HG02798 (cell line): ENCODE data around the gene LRP6.
"Not testable (repeated sequence)": the region's sequence is repeated elsewhere in the genome, so short reads cannot be mapped to it uniquely, and the experiment has no call there.

Experiments
- ATAC-seq: cut with Tn5 transposase; IDR thresholded peaks from one replicate; pipeline ENCODE4 v1.9.1; 2021; ENCODE audit warnings: mild to moderate bottlenecking; ENCODE audit not compliant: unreplicated experiment, poor library complexity

Gene LRP6

DNA sequence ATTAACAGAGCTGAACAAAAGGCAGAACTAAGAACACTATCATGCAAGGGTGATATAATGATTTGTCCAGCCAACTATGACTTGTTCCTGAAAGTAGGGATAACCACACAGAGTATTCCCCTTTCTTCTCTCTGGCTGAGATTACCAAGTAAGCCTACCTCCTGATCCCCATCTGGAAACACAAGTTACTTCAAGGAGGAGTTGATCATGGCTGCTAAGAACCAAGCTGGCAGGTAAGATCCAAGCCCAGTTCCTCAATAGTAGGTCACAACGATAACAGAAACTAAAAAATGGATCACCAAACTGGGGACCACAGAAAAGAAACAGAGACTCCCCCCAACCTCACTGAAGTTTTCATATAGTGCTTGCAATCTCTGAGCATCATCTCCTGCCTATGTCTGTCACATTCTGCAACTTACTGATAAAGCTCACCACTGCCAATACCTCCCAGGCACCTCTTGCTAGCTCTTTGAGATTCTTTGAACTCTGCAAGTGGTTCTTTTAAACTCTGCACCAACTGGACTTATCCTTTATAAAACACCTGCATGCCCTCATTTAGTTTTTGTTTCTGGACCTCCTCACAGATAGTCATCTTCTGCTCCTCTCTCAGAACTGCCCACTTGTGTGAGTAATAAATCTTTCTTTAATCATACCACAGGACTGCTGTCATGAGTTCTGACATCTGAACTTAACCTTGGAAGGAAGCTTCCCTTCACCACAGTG, 76.6 kb downstream of the LRP6 start:
- ATAC-seq = no peak

DNA sequence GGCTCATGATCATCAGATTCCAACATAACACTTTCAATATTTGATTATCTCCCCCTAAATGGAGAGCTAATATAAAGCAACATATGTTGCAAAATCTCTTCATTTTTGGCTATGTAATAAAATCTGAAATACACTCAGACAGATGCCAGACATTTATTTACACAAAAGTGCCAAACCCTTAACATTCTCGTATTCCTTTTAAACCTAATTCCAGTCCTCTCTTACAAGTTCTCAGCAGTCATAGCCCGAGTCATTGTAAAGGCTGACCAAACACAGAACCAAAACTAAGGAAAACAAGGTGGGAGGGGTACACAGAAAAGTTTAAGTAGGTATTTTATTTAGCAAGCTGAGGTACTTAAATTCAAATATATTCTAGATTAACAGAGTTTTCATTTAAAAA, 81.4 kb downstream of the LRP6 start:
- no peak for ATAC-seq

DNA sequence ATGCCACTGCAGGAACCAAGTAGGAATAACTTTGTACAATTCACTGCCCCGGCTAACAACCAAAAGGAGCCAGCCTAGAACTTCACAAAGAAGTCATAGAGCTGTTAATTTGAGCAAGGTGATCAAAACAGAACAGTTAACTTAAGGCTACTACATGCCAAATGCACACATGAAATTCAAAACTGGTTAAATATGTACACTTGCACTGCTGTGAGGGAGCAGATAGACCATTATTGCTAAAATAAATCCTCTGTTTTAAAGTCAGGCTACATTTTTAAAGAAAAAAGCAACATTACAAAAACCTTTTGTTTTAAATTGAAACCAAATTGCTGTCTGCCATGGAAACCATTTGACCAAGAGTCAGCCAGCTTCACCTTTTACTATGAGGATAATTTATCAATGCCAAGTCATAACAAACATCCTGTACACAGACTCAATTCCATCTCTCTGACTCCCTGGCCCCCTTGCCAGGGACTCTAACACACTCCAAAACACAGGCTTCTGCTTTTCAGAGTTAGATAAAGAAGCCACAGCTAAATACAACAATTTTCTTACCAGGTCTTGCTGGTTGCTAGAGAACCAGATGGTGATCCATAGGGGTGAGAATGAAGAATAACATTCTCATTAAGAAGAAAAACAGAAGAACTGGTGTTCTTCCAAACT, 84.0 kb downstream of the LRP6 start:
- no peak for ATAC-seq

DNA sequence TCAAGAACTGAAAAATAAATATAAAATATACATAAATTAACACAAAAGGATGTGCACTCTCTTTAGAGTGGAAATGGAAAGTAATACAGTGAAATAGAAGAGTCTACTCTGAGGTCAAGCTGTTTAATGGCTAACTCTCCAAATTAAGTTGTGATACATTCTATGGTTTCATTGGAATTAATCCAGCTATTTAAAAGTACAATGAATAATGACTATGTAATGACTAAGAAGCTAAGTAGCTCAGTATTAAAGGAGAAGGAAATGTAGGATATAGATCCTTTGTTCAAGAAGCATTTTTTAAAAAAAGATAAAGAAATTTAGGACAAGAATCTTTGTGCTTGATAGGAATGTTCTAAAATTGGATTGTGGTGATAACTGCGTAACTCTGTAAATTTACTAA, 85.3 kb downstream of the LRP6 start:
- no peak for ATAC-seq

DNA sequence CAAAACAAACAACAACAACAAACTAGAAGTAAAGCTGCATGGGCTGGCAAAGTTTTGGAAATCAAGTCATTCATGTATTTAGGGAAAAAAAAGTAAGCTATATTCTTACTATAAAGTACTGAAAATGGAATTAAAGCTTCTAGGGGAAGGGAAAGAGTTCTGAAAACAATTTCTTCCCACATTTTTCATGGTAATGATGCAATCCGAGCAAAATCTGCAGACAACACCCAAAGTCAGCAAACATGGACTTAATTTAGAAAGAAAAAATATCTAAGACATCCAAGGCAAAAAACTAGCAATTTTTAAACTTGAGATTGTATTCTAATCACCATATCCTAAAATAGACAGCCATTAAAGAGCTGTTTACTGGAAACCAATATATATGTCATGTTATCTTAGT, 86.3 kb downstream of the LRP6 start:
- no peak for ATAC-seq

DNA sequence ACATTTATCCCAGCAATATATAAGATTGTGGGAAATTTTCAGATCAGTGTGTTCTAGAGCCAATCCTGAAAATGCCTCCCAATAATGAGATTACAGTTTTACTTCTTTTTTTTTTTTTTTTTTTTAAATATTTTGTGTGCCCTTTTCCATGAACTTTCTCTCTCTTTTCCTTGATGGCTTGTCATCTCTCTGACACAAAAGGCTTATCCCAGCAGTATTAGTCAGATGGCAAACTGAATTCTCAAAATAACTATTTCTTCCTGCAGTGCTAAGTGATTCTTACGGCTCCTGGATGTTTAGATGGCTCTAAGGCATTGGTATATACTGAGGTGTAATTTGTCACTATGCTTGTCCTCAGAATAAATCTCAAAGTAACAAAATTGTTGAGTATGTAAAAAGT, 86.7 kb downstream of the LRP6 start:
- ATAC-seq = no peak

DNA sequence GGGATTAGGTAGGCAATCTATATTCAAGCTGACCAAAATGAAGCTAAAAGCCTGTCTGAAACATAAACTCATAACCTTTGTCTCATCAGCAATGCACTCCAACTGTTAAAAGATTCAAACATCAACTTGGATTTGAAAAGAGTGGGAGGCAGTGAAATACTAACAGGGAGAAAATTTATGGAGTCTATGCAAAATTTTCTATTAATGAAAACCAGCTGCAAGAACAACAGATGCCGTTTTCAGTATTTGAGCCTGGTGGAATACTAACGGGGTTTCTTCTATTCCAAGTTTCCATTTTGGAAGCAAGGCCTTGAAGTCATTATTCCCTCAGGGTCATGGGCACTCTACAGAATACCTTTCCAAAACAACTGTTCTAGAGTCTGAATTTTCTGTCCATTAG, 88.3 kb downstream of the LRP6 start:
- no peak for ATAC-seq

DNA sequence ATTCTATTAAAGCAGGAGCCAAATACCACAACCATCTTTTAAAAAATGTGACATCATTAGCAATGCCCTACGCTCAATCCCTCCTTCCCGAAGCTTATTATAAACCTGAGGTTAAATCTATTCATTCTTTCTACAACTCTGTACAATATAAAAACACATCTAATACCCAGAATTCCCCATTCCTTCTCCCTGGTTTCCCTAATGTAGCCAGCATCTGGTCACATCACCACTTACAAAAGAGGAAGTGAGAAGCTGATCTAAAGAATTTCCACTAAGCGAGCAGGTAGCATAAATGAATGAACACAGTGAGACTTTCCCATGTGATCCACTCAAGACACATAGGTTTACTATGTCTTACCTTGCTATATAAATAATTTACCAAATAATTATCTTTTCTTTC, 90.4 kb downstream of the LRP6 start:
- ATAC-seq = peak; percentile 44

DNA sequence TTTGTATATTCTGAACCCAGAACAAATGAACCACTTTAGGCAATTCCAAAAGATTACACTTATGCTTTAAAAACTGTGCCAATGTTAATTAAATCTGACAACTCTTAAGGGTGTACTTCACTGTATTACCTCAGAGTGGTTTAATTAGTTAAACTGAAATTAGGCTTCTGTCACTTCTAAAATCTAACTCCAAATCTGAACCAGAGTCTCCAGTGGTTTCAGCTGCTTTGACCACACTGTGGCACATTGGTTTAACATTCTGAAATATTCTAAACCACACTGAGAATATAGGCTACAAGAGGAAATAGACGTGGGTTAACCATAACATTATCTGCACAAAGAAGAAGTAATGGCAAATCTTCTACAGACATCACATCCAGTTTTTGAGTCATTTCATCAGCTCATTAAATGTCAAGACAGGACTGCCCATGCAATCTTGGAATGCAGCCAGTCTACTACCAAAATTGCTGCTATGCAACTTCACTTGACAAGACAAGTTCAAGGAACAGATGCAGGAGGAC, 94.8 kb downstream of the LRP6 start:
- ATAC-seq = peak; percentile 63

DNA sequence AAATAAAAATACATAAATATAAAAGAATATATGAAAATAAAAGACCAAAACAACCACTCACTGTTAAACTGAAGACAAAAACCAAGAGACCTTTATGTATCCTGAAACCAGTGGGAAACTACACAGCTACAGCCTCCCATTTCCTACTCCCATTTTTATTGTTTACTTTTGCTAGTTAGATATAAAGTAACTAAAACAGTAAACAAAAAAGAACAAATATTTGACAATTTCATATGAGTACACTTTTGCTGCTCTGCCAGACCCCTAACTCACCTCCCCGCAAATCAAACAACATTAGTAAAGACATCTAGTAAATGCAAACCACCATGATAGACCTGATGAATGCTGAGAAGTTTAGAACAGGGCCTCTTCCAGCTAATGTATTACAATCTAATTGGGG, 99.0 kb downstream of the LRP6 start:
- no peak for ATAC-seq

DNA sequence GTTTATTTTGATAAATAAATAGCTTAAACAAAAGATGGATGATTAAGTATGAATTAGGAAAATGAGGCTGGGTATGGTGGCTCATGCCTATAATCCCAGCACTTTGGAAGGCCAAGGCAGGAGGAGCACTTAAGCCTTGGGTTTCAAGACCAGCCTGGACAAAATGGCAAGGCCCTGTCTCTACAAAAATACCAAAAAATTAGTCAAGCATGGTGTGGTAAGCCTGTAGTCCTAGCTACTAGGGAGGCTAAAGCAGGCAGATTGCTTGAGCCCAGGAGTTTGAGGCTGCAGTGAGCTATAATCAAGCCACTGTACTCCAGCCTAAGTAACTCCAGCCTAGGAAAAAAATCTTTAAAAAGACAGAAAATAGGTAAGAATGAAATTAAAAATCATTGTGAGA, 100.1 kb downstream of the LRP6 start:
- no peak for ATAC-seq

DNA sequence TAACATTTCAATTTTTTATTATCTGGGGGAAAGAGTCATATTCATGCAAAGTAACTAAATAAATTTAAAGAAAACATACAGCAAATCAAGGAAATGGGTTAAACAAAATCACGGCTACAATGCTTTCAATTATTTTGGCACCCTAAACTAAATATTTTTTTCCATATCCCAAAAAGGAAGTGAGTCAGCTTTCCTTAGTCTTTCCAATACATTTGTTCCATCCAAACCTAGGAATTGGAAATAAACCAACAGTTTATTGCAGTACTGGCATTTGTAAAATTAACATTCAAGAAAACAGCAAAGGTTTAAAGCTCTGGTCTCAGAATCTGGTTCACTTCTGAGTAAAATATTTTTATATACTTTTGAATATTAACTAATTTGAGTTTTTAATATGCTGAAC, 106.9 kb downstream of the LRP6 start:
- ATAC-seq = no peak

DNA sequence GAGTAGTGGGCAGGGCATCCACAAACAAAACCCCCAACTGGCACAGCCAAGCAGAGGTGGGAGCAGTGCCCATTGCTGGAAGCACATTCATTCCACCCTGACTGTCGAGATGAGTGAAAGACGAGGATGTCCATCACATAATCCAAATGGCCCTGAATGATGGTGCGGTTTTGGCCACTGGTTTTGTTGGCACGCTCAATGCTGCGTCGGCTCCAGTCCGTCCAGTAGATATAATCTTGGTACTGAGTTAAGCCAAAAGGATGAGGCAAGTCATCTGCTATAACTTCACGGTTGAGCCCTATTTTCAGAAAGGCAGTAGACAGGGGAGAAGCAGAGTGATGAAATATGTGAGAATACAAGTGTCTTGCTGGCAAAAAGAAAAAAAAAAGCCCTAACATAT, 108.0 kb downstream of the LRP6 start:
- ATAC-seq = no peak

DNA sequence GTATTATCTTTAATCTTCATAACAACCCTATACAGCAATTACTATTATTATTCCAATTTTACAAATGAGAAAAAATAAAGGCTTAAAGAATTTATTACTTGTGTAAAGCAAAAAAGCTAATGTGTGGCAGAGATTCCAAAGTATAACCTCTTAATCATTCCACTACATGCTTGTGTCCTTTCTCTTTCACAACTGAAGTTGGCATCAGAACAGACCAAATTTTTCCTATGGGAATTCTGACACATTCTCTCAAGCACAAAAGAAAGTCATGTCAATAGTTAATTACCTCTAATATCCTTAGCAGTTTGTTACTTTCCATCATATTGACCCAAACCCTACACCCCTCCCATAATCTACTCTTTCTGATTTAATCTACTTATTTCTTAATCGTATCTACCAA, 109.4 kb downstream of the LRP6 start:
- no peak for ATAC-seq

DNA sequence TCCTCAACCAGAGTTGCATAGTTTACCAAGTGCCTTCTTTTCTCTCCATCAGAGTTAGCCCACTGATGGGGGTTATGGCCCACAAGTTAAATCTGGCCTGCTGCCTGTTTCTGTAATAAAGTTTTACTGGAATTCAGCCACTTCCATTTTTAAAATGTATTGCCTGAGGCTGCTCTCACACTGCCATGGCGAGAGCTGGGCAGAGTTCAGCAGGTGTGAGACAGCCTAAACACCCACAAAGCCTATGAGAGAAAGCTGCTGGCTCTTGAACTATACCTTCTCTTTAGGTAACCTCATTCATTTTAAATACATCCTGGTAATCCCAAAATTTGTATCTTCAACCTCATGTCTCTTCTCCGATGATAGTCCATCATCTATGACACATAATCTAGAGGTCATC, 110.0 kb downstream of the LRP6 start:
- ATAC-seq = no peak

DNA sequence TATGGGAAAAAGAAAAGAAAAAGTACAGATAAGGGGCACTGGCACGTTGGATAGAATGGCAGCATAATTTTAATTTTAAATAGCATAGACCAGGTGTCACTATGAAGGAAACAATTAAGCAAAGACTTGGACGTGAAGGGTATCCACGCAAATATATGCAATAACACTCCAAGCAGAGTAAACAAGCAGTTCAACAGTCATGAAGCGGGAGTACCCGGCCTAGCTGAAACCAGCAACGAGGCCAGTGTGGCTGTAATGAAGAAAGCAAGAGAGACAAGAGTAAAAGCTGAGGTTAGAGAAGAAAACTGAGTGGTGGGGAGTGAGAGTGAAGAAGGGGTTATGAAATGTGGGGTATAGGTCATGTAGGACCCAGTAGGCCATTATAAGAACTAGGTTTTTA, 110.7 kb downstream of the LRP6 start:
- no peak for ATAC-seq

DNA sequence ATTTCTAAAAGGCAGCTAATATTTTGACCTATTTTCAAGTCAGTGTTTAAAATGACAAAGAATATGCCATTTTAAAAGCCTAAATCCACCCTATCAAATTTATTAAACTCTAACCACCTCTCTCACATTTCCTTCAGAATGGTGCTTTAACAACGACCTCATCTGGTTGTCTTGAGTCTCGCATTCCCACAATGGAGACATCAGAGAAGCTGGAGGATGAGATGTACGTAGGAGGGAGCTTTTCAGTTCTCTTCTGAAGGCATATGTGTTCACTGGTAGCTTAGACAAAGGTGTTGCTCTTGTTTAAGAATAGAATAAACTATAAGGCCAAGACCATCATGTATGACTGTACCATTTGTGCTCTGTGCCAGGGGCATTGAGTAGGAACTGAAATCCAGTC, 113.2 kb downstream of the LRP6 start:
- ATAC-seq = no peak

DNA sequence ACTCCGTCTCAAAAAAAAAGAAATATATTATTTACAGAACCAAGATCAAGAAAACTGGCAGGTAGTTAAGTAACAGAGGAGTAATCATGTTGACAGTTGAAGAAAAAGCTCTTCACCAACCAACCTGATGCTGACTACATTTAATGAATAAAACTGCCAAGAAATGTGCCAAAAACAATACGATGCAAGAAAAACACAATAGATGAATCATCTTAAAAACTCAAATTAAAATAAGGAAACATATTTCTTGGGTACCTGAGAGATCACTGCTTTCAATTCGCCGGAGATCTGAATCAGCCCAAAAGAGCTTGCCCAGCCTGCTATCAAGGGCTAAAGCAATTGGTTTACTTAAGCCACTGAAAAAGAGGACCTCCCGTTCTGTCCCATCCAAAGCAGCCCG, 119.7 kb downstream of the LRP6 start:
- ATAC-seq = no peak

DNA sequence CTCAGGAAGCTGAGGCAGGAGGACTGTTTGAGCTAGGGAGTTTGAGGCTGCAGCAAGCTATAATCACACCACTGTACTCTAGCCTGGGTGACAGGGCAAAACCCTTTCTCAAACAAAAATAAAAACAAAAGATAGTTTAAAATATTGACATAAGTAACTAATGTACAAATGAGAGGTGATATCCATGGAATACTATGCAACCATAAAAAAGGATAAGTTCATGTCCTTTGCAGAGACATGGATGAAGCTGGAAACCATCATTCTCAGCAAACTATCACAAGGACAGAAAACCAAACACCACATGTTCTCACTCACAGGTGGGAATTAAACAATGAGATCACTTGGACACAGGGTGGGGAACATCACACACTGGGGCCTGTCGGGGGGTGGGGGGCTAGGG, 122.3 kb downstream of the LRP6 start:
- not testable (repeated sequence) for ATAC-seq

DNA sequence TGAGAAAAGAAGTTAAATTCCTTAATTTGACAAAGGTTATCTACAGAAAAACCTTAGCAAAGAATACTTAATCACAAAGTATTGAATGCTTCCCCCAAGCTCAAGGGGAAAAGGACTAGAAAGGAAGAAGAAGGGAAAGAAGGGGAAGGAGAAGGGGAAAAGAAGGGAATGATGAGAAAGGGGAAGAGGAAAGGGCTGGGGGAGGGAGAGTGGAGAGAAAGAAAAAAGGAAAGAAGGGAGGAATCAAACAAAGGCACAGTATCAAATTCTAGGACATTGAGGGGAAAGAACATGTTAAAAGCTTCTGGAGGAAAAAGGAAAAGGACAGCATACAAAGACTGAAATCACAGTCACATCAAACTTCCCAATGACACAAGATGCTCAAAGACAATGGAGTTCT, 125.8 kb downstream of the LRP6 start:
- no peak for ATAC-seq

DNA sequence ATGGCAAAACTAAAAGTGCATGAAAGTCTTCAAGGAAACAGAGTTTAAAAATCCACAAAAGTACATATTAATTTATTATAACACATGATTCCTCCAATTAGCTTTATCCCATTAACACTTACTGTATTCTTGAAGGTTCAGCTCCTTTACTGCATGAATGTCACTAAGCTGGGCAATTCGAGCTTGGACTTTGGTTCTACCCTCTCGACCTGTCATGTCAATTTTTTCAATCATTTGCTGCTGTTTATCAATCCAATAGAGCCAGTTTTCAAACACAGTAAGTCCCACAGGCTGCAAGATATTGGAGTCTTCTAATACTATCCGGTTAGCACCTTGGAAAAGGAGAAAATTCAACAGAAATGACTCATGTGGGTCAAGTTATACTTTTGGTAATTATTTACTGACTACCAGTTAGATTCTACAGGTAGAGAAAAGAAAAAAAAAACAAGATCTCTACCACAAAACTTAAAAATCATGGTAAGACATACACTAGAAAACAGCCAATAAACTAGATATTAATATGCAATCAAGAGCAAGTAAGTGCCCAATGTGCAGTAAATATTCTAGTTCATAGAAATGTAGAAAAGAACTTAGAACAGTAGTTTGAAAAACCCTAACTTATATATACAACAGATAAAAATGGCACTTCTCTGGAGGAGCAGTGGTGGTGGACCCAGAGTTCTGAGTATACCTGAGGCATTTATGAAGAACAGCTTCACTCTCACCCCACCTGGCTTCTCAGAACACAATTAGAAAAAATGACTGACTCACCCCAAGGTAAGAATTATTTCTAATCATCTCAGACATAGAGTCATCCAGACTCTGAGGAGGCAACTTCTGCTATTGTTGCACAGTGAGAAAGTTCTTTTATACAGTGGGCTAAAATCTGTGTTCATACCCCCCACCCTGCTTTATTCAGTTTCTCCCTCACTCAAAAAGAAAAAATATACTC, 128.4 kb downstream of the LRP6 start:
- ATAC-seq = no peak
